CD4-positive, alpha-beta T cell treated with Interleukin-4 for 1 hour (primary cell): ENCODE data around the gene C10orf53.

Experiments
- DNase-seq, 2 donors: peaks; one replicate each; pipeline ENCODE4 v3.0.0-alpha.2; 2020 to 2022

The C10orf53 gene

GRCh38 chr10:49679480-49679893 lies at the start of gene C10orf53:
TSS of gene C10orf53 (plus strand) at chr10:49679651. CDS start at chr10:49679698, 47 bp downstream.
- DNase-seq = no peak

- no peak for DNase-seq
Observed at GRCh38 chr10:49631975-49632374, 47.5 kb upstream of the C10orf53 start.

GRCh38 chr10:49632406-49633317 lies 46.8 kb upstream of the C10orf53 start:
- no peak for DNase-seq

GRCh38 chr10:49633327-49634068 lies 46.0 kb upstream of the C10orf53 start:
- DNase-seq = no peak

GRCh38 chr10:49634069-49634660 lies 45.3 kb upstream of the C10orf53 start:
- DNase-seq = no peak

- DNase-seq = no peak
Observed at GRCh38 chr10:49642311-49642710, 37.1 kb upstream of the C10orf53 start.

- peak in 1 of 2 donors; percentile 8 for DNase-seq
Observed at GRCh38 chr10:49643241-49644034, 36.0 kb upstream of the C10orf53 start.

- peak in 1 of 2 donors; percentile 7 for DNase-seq
Observed at GRCh38 chr10:49644035-49644646, 35.3 kb upstream of the C10orf53 start.

- no peak for DNase-seq
Observed at GRCh38 chr10:49645417-49645816, 34.0 kb upstream of the C10orf53 start.

- DNase-seq = no peak
Observed at GRCh38 chr10:49645871-49646870, 33.3 kb upstream of the C10orf53 start.

- no peak for DNase-seq
Observed at GRCh38 chr10:49647554-49647953, 31.9 kb upstream of the C10orf53 start.

- no peak for DNase-seq
Observed at GRCh38 chr10:49647985-49648795, 31.3 kb upstream of the C10orf53 start.

GRCh38 chr10:49649294-49649693 lies 30.2 kb upstream of the C10orf53 start:
- no peak for DNase-seq

- DNase-seq = no peak
Observed at GRCh38 chr10:49649936-49650723, 29.3 kb upstream of the C10orf53 start.

- no peak for DNase-seq
Observed at GRCh38 chr10:49650724-49651034, 28.8 kb upstream of the C10orf53 start.

GRCh38 chr10:49651039-49651835 lies 28.2 kb upstream of the C10orf53 start:
- DNase-seq = no peak

- DNase-seq = no peak
Observed at GRCh38 chr10:49651917-49652316, 27.5 kb upstream of the C10orf53 start.
